Measurements from ENCODE around the gene PDE6B.
"Not testable (repeated sequence)": the region's sequence is repeated elsewhere in the genome, so short reads cannot be mapped to it uniquely, and the experiment has no call there.

The PDE6B gene

DNA sequence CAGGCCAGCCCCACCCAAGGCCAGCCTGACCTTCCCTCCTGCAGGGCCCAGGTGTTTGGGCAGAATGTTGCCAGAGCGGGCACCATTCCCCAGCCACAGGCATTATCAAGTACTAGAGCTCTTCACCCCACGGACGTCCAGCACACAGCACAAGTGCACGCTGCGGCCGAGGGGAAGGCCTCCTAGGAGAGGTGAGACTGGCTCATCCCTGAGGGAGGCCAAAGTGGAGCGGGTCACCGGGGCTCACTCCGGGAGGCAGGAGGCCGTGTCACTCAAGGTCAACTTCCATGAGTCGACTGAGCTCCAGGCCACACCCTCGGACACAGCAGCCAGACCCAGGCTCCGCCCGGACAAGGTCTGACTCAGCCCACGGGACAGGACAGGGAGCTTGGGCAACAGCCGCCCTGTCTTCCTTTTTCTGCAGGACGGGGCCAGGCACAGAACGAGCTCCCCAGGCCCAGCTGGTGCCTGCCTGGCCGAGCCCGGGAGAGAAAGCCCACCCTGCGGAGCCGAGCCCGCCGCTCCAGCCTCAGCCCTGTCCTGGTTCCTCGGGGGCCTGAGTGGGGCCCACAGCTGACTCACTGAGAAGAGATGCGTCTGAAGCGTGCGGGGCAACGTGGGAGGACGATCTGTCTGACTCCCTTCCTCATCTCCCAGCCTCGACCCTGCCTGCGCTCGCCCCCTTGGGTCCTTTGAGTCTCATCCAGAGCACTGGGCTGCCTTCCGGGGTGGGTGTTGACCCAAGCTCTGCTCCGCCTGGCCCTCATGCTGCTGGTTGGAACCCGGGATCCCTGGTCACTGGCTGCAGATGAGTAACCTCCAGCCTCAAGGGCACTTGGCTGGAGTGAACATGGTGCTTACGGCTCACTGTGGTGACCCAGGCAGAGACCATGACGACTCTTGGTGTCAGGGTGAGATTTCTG, 61.9 kb downstream of the PDE6B start:
- DNase-seq: no peak

DNA sequence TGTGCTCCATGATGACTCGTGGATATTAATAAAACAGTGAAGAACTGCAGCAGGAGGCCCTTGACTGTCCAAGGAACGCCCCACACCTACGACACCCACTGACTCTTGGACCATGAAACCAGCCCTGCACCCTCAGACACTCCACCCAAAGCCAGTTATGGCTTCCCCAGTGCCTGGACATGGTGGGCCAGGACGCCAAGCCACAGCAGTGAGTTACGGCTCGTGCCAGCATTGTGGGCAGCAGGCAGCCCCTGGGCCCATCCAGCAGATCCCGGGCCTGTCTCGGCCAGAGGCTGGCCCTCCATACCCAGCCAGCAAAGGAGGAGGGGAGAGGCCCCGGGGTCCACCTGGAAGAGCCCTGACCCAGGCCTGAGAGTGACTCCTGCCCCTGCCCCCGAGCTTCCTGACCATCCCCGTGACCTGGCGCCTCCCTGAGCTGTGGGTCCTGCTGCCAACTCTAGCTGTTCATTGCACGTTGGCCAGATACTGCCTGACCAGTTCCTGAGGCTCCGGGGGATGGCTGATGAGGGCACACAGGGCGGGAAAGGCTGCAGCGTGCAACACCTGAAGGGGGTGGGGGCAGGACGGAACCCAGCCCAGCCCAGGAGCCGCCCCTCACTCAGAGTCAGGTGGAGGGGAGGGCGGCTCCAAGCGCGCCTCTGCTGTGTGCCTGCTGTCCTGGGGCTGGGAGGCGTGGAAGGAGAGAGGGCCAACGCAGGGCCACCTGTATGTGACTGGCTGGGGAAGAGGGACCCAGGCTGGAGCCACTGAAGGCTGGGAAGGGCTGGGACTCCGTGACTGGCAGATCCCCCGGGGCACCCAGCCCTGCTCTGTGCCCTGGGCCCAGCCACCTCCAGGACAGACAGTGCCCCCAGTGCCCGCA, 62.8 kb downstream of the PDE6B start:
- no peak for DNase-seq

DNA sequence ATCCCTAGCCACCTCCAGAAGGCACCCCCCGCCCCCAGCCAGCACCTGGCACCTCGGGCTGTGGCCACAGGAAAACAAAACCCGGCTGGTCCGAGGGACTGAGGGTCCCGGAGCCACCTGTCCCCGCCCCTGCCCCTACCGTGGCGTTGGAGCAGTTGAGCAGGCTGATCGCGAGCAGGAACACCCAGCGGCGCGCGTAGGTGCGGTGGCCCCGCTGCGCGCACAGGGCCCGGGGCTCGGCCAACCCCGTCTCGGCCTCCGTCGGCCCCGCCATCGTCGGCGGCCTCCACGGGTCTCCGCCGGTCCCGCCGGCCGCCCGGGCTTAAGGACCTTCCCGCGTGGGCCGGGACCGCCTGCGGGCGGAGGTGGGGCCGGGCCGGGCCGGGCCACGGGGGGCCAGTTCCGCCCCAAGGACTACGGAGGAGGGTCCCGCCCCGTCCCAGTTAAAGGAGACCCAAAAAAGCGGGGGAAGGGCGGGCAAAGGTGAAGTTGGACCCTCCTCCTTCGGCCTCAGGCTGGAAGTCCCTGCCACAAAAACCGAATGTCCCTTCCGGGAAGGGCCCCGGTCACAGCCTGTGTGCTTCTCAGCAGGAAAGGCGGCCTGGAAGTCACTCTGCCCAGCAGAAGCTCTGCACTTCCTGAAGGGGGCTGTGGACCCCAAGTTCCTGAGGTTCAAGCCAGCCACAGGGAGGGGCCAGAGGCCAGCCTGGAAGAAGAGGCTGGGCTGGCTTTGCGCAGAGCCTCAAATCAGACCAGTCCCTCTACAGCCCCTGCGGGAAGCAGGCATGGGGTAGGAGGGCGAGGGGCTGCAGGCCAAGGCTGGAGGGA, 63.7 kb downstream of the PDE6B start, which contains the start of gene SLC49A3:
TSS of gene SLC49A3 (minus strand) at position 298 of the 828 bp plus-strand sequence. CDS start at position 274, 24 bp downstream.
- DNase-seq: peak; percentile 8

DNA sequence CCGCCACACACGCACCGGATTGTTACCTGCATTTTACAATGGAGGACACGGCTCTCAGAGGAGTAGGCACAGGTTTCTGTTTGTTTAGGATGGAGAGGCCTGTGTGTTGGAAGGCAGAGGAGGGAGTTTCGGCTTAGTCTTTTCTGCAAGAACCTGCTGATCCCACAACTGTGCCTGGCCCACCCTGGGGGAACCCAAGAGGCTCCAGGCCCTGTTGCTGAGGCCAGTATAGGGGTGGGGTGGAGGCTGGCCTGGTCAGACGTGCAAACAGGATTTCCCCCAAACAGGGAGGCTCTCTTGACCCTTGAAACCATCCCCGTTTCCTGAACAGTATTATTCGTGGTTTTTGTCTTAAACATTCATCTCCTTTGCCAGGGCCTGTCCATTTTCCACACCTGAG, 64.3 kb downstream of the PDE6B start:
- no peak for DNase-seq

DNA sequence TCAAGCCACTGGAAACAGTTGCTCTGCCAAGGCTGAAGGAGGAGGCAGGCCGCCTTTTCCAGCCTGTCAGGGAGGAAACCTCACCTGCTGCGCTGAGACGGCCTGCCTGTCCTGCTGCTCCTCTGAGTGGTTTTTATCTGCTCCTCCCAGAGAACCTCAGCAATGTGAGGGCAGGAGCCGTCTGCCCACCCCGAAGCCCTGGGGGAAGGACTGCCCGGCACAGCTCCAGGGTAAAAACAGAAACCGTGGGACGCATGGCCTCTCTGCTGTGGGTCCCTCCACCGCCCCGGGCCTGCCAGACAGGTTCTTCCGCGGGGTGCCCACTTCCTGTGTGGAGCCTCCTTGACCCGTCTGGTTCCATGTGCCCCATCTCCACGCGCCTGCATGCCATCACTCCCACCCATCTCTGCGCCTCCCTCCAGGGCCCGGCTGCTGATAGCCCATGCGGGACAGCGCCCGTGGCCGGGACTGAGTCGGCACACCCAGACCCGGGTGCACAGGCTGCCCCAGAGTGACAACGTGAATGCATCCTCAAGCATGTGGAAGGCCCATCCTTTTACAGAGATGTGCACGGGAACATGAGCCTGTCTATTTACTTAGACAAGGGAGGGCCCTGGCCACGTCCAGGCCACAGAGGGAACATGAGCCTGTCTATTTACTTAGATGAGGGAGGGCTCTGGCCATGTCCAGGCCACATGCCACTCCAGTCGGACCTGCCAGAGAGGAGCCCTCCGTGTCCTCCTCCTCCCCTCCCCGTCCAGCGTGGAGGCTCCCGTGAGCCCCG, 67.6 kb downstream of the PDE6B start:
- no peak for DNase-seq

DNA sequence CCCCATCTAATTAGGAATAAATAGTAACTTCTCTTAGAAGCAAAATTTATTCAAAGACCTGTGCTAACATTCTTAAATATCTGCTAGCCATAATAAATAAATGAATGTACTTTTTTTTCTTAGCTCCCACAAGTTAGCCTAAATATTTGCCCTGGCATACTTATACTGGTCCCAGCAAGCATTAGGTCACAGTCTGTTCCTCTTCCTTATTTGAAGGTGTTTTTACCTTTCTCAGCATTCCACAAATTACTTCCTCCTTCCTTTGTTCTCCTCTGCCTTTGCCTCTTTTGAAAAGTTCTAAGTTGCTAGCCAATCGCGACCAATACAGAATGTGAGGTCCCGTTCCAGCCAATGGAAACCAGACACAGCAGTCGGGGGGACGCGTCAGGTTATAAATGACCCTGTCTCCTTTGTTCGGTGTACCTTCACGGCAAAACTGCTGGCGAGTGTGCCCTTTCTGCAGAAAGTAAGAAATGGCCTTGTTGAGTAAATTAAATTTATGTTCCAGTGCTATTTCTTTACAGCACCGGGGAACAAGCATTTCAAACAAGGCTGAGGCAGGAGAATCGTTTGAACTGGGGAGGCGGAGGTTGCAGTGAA, 69.1 kb downstream of the PDE6B start:
- DNase-seq: not testable (repeated sequence)

DNA sequence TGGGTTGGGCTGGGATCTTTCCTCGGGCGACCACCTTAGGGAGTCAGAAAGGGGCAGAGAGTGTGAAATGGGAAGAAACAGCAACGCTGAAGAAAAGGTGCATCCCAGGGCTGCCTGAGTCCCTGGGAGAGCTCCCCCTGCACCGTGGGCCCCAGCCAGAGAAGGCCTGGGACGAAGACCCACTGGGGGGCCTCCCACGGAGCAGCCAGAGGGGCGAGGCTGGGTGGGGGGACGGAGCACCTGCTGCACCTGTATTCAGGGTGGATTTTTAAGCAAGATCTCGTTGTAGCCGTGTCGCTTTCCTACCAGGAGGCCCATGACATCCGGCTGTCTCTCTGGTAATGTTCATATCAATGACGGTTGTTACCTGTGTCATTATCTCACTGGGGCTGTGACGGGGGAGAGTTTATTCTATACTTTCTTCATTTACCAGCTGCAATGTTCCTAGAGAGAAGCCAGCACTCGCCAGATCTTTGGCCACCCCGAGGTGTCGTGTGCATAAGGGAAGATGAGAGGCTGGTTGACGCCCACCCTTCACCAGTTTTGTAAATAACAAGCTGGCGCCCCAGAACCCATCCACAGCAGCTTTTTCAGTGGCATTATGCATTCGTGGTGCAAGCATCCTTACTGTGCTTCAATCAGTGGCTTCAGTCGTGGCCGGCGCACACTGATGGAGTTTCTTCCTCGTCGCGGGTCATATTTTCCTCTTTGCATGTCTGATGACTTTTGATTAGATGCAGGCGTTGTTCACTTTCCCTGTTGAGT, 74.6 kb downstream of the PDE6B start:
- no peak for DNase-seq

DNA sequence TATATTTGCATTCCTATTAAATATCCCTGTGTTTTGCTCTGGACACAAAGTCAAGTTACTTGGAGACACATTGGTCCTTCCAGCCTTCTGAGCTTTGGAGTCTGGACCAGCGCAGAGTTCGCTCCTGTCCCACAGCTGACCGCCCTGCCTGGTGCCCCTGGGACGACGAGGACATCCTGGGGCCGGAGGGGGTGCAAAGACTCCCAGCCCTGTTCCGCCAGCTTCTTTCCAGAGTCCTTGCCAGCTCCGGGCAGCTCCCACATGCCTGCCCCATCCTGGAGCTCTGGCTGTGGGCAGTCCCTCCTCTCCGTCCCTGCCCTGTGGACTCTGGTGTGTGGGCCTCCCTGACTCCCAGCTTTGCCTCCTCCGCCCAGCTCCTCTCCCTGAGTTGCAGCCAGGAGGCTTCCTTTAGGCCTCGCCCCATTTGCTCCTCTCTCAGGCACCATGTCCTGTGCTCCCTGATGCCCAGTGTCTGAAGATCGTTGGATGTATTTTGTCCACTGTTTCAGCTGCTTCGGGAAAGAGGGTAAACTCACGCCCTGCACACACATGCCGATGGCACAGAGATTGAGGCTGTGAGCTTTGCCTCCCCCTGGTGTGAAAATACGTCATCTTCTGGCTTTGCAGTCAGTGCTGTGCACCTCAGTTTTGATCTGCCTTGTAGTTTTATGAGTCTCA, 75.4 kb downstream of the PDE6B start:
- no peak for DNase-seq

DNA sequence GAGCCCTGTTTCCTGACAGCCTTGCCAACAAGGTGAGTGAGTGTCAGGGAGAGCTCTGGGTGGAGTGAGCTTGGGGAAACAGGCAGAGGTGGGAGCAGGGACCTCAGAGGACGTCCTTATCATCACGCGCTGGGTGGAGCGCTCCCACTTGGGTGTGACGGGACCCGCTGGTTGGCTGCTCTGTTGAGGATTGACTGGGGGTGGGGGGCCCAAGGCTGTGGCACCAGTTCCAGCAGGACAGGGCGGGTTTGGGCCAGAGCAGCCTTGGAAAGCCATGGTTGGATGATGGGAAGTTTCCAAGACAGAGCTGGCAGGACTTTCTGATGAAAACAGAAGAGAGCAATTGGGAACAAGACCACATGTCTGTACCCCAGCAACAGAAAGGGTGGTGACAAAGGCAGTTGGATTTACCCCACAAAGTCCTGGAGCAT, 77.3 kb downstream of the PDE6B start:
- DNase-seq: no peak

DNA sequence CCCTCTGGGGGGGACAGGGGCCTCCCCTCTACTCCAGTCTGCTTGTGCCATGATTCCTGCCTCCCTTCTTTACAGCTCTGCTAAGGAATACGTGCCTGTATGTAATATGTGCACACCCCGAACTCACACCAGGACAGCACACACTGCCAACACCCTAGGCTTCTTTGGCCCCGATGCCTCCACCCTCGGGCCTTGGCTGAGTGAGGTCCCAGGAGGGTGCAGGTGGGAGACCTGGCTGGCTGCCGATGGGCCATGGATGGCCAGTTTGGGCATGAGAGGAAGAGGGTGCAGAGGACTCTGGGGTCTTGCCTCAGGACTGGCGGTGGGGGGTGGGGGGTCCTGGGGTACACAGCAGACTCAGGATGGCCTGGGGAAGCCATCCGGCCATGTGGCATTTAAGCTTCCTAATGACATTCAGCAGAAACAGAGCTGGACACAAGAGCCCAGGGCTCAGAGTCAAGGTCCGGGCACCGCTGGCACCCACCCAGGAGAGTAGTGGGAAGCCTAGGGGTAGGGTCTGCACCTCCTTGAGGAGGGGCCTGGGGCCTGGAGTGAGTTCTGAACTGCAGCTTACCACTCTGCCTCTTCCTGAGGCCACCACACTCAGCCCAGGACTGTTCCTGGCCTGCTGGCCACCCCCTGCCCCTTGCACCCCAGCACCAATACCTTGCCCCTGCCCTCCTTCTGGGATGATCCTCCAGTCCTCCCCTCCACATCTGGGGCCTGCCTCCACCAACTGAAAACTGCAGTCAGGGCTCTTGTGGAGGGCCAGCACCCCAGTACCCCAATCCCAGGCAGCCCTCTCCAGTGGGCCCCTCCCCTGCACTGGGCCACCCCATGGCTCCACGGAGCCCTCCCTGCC, 78.2 kb downstream of the PDE6B start:
- DNase-seq: no peak

DNA sequence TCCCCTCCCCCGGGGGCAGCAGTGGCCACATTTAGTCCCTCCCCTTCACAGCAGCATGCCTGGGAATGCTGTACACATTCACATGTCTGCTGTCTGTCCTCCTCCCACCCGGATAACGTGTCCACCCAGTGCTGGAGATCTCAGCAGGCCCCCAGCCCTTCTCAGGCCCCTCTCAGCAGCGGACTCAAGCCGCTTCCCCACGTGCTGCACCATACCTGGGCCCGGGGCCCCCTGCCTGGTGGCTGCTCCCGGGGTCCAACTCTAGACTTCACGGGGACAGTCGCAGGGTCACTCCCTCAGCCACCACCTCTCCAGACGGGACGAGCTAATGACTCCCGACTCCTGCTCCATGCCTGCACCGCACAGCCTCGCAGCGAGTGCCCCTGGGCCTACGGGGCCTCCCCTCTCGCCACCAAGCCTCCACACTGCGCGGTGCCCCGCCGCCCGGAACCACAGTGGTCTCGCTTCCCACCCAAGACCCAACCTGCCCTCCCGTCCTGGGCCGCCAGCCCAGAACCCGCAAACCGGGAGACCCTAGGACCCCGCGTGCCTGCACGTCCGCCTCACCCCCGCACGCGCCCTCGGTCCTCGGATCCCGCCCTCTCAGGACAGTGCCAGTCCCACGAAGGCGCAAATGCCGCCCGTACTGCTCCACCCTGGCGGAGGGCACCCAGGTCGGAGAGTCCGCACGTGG, 79.0 kb downstream of the PDE6B start:
- no peak for DNase-seq

DNA sequence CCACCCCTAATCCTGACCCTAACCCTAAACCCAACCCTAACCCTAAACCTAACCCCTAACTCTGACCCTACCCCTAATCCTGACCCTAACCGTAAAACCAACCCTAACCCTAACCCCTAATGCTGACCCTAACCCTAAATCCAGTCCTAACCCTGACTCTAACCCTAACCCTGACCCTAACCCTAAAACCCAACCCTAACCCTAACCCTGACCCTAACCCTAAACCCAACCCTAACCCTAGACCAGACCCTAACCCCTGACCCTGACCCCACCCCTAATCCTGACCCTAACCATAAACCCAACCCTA, 79.6 kb downstream of the PDE6B start:
- DNase-seq: no peak

DNA sequence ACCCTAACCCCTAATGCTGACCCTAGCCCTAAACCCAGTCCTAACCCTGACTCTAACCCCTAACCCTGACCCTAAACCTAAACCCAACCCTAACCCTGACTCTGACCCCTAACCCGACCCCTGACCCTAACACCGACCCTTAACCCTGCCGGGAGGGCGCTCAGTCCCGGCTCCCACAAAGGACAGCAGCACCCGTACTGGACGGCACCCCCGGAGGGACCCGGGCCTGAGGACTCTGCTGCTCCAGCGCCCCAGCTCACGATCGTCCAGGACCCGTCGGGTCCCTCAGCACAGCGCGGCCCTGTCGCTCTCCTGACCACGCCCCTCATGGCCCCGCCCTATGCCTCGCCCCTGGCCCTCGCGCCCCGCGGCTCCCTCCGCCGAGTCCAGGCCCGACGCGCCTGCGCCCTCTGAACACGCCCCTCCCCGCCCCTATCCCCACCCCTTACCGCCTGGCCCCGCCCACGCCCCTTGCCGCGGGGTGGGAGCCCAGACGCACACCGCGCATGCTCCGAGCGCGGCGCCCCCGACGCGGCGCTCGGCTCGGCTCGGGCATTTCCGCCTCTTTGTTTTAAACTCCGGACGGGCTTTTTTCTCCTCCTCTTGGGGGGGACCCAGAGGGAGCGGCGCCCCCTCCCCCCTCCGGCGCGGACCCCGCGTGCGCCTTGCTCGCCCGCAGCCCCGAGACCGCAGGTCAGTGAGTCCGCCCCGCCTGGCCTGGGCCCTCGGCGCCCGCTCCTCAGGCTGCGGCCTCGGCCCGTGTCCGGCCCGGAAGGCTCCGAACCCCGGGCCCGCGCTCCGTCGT, 80.1 kb downstream of the PDE6B start, which contains the start of gene PCGF3:
TSS of gene PCGF3 (plus strand) at position 555 of the 805 bp plus-strand sequence. CDS start 27,849 bp downstream, outside the sequence.
- DNase-seq: peak; percentile 97

DNA sequence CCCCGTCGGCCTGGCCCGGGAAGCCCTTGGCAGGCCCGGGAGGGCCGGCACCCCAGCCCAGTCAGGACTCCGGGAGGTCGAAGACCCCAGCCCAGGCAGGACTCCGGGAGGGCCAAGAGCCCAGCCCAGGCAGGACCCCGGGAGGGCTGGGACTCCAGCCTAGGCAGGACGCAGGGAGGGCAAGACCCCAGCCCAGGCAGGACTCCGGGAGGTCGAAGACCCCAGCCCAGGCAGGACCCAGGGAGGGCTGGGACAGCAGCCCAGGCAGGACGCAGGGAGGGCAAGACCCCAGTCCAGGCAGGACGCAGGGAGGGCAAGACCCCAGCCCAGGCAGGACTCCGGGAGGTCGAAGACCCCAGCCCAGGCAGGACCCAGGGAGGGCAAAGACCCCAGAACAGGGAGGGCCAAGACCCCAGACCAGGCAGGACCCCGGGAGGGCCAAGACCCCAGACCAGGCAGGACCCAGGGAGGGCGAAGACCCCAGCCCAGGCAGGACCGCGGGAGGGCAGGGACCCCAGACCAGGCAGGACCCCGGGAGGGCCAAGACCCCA, 80.8 kb downstream of the PDE6B start:
- DNase-seq: not testable (repeated sequence)

DNA sequence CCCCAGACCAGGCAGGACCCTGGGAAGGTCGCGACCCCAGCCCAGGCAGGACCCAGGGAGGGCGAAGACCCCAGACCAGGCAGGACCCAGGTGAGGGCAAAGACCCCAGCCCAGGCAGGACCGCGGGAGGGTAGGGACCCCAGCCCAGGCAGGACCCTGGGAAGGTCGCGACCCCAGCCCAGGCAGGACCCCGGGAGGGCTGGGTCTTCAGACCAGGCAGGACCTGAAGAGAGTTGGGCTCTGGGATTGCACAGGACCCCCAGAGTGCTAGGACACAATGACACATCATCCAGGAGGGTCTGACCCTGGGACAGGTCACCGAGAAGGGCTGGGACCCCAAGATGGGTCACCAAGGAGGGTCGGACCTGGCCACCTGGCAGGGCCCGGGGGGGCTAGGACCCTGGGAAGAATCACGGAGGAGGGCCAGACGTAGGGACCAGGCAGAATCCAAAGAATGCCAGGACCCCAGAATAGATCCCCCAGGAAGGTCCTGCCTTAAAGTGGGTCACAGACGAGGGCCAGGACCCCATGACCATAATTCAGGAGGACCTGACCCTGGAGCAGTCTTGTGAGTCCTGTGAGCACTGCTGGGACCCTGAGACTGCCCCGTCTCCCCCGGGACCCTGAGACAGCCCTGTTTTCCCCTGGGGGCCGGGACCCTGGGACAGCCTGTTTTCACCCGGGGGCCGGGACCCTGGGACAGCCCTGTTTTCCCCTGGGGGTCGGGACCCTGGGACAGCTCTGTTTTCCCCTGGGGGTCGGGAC, 81.6 kb downstream of the PDE6B start:
- DNase-seq: no peak

DNA sequence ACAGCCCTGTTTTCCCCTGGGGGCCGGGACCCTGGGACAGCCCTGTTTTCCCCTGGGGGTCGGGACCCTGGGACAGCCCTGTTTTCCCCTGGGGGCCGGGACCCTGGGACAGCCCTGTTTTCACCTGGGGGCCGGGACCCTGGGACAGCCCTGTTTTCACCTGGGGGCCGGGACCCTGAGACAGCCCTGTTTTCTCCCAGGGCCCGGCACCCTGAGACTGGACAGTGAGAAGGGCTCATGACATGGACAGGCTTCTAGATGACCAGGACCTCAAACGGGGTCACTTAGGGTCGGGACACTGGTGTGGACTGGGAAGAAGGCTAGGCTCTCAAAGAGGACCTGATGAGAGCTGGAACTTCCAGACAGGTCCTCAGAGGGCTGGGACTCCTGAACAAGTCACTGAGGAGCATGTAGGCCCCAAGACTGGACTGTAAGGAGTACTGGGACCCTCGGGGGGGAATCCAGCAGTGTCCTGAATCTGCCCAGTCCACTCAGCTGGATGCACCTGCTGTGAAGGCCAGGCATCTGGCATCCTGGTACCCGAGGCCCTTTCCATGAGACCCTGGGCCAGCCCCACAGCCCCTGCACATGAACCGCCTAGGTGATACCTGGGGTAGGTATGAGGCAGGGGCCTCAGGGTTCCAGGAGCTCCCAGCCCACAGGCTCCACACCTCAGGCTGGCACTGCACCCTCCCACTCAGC, 82.7 kb downstream of the PDE6B start:
- DNase-seq: no peak
